GM20000 (cell line): ENCODE results near the gene IGFN1.

Experiments used
- DNase-seq: peaks from one replicate; pipeline ENCODE4 v3.0.0; 2012; ENCODE audit warnings: low spot score
- TF ChIP-seq, protein P1 (sequence below): IDR thresholded peaks from 2 replicates; pipeline ENCODE4 v1.5.1; 2012; ENCODE audit warnings: mild to moderate bottlenecking, control low read depth; ENCODE audit errors: extremely low read depth, missing control alignments

IGFN1 gene

DNA sequence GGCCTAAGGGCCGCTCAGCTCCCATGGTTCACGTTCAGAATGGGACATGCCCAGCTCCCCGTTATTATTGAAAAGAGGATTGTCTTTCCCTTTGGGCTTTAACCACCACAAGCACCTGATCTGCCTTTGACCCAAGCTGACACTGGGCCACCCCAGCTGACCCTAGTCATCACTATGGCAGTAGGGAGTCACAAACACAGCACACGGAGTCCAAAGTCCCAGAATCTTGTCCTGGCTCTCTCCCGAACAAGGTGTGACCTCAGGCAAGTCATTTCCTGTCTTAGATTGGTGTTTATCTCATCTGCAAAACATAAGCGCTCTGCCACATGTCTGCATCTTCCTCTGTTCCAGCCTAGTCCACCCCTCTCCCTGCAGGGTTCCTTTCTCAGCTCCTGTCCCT lies 31.5 kb downstream of the IGFN1 start:
- TF ChIP-seq, protein P1, sequence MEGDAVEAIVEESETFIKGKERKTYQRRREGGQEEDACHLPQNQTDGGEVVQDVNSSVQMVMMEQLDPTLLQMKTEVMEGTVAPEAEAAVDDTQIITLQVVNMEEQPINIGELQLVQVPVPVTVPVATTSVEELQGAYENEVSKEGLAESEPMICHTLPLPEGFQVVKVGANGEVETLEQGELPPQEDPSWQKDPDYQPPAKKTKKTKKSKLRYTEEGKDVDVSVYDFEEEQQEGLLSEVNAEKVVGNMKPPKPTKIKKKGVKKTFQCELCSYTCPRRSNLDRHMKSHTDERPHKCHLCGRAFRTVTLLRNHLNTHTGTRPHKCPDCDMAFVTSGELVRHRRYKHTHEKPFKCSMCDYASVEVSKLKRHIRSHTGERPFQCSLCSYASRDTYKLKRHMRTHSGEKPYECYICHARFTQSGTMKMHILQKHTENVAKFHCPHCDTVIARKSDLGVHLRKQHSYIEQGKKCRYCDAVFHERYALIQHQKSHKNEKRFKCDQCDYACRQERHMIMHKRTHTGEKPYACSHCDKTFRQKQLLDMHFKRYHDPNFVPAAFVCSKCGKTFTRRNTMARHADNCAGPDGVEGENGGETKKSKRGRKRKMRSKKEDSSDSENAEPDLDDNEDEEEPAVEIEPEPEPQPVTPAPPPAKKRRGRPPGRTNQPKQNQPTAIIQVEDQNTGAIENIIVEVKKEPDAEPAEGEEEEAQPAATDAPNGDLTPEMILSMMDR = no peak
- no peak for DNase-seq

DNA sequence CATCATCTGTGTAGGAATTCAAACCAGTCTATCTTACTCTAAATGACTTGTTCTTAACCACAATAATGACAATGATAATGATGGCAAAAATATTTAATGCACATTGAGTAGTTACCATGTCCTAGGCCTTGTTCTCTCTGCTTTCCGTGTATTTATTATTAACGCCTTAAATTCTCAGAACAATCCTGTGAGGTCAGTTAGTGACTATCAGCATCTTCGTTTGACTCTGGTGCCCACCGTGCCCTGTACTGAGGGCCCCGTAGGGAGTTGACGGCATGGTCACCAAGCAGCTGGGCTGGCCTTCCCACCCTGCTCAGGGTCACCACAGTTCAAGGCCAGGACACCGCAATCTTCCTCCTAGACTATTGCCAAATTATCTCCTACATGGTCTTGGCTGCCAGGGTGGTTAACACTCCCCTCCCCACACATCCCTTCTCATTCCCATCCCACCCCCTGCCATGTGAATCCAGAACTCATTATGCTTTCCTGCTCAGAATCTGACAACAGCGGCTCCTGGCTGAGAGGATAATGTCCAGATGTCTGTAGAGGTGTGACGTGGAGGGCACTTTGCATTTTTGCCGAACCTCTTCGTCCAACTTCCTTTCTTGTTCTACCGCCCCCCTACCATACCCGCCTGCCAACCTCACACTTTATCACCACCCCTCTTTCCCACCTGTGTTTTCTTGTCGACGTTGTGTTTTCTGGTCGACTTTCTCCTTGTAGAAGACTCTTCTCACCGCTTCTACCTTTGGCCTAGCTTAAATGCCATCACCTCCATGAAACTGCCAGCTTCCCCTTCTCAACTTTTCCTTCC lies 33.4 kb downstream of the IGFN1 start:
- TF ChIP-seq, protein P1 = no peak

DNA sequence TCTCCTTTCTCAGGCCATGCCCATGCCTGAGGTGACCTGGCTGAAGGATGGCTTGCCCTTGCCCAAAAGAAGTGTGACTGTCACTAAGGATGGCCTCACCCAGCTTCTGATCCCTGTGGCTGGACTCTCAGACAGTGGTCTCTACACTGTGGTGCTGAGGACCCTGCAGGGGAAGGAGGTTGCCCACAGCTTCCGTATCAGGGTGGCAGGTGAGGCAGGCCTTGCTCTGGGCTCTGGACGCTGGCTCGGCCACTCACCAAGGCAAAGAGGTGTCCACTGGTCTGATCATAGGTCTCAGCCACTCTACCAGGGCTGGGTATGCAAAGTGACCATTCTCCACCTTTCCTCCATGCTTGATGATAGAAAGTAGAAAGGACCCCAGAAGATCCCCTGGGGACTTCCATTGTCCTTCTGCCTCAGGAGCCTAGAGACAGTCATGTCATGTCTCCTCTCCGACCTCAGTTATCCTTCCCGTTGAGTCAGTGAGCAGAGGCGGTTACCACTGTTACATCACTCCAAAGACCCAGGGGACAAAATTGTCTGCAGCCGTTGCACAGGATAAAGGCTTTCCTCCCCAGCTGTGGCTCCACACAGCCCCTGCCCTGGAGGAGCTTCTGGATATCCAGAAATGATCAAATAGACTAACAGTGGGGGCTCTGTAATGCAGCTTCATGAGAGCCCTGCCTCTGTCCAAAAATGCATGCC lies 34.2 kb downstream of the IGFN1 start:
- TF ChIP-seq, protein P1 = no peak
- DNase-seq = peak; percentile 7

More for the DNA sequence above, 33.4 kb downstream of the IGFN1 start:
- no peak for DNase-seq

DNA sequence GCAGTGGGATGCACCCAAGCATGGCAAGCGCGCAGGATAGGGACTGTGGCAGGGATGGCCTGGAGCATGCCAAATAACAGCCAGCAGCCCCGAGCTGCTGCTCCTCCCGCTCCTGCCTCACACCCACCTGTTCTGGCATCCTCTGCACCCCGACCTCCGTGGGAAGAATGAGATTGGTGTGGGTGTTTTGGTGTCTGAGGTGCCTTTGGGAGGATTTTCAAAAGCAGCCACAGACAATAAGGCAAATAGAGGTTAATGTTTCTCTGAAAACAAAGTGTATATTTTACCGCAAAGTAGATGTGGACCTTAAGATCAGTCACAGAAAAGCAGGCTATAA lies 35.5 kb downstream of the IGFN1 start:
- no peak for DNase-seq
- TF ChIP-seq, protein P1 = no peak

DNA sequence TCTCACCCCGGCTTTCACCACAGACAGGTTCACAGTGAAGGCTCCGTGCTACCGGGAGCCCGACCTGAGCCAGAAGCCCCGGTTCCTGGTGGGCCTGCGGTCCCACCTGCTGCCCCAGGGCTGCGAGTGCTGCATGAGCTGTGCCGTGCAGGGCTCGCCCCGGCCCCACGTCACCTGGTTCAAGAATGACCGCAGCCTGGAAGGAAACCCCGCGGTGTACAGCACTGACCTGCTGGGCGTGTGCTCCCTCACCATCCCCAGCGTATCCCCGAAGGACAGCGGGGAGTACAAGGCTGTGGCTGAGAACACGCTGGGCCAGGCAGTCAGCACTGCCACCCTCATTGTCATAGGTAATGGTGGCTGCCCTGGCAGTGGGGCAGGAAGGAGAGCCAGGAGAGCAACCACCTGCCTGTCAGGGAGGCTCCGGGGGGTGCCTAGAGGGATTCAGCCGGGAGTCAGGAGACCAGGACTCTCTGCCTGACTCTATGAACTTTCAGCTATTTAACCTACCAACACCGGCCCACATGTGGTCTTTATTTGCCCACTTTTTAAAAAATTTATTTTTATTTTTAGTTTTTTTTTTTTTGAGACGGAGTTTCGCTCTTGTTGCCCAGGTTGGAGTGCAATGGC lies 36.4 kb downstream of the IGFN1 start:
- TF ChIP-seq, protein P1 = no peak
- no peak for DNase-seq

DNA sequence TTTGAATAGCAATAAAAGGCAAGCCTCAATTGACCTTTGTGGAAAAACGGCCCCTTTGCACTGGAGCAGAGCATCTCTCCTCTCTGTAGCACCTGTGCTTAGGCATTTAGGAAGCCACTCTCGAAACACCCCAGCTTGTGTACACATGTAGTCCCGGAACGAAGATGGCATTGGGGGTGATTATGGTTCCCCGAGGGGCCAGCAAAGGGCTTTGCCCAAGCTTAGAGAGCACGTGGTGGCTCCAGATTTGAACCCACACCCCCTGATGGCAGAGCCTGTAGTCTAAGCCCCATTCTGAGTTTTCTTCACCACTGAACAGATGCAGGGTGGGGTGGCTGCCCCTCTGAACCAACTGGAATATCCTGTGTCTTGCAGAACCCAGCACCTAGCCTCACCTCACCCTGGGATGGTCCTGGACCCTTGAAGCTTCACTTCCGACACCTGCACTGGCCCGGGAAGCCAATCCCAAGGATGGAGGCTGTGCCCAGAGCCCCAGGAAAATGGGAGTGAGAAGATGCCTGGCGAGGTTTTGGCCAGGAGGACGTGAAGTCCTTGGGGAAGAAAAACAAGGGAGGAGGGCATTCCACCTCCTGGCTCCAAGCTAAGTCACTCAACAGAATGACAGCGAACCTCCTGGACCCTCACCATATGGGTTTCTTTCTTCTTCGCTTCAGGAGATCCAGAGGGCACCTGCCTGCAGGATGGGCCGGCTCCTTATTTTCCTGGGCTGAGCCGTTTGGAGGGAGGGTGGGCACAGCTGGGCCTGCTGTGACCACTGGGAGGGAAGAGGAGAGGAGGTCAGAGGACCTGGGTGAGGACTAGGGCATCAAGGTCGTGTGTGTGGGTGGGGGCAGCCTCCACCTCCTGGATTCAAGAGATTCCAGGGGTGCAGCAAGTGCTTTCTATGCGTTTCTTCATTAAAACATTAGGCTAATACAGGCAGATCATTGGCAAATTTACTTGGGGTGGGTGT lies 37.7 kb downstream of the IGFN1 start:
- no peak for DNase-seq
- TF ChIP-seq, protein P1 = no peak
